Vagina (tissue), 2 donors: Measurements from ENCODE around the gene NCAM2. TPM values are rescaled to one million over a fixed set of nuclear protein-coding genes. Genes with fewer than 3 reads are reported as not detected.

Source experiments
- DNase-seq, 2 donors: peaks; one replicate each; pipeline ENCODE4 v3.0.0-alpha.2; 2017; ENCODE audit errors: extremely low spot score in 2 of 2
- H3K27ac ChIP-seq: fragments of 200-600 bp; sonication (generic); one replicate; pipeline ENCODE4 v1.5.1; 2019
- H3K27me3 ChIP-seq: fragments of 200-600 bp; sonication (generic); one replicate; pipeline ENCODE4 v1.5.1; 2019
- H3K36me3 ChIP-seq, 2 donors: fragments of 200-600 bp; sonication (generic); one replicate each; pipeline ENCODE4 v1.5.1; 2017 to 2019
- H3K4me1 ChIP-seq: fragments of 200-600 bp; sonication (generic); one replicate; pipeline ENCODE4 v1.5.1; 2019
- H3K4me3 ChIP-seq, 2 donors: fragments of 200-600 bp; sonication (generic); 1 replicate in 1 of 2; 2 replicates in 1 of 2; pipeline ENCODE4 v1.5.1; 2016 to 2019
- H3K9me3 ChIP-seq: fragments of 200-600 bp; sonication (generic); one replicate; pipeline ENCODE4 v1.5.1; 2019
- CTCF ChIP-seq, 3 experiments: fragments of 450-650 bp in 2 of 3; fragments of 200-600 bp in 1 of 3; sonication (generic) in 1 of 3; IDR thresholded peaks; one replicate each; pipeline ENCODE4 v1.5.1; 2017 to 2019; ENCODE audit warnings: antibody characterized with exemption in 3 of 3, mild to moderate bottlenecking in 2 of 3, moderate library complexity in 2 of 3
- POLR2A ChIP-seq, 2 donors: fragments of 450-650 bp; IDR thresholded peaks; one replicate each; pipeline ENCODE4 v1.6.1; 2017; ENCODE audit warnings: antibody characterized with exemption in 2 of 2, mild to moderate bottlenecking in 2 of 2, moderate library complexity in 2 of 2
- POLR2AphosphoS5 ChIP-seq, 2 donors: sonication (generic); formaldehyde crosslinking; IDR thresholded peaks; one replicate each; pipeline ENCODE4 v1.9.0; 2017; ENCODE audit warnings: antibody characterized with exemption in 2 of 2, mild to moderate bottlenecking in 2 of 2, low read depth in 1 of 2; ENCODE audit not compliant: insufficient read depth in 1 of 2
- intact Hi-C: fragments of 100-400 bp; cut with DNase I; formaldehyde crosslinking; loops from one replicate; pipeline ENCODE4 v1.15.1; 2023
- total RNA-seq: library from RNA; depleted of rRNA; stranded (reverse); fragments of >200 nt; gene quantifications from one replicate; pipeline ENCODE4 v1.2.3, GENCODE V29; 2016

The NCAM2 gene
- total RNA-seq, 1 donor from 2014 or later: 4.7 TPM

GRCh38 chr21:21096956-21097355, 98.7 kb downstream of the NCAM2 start:
- no peak for DNase-seq
- Histone ChIP-seq H3K4me1 (no peaks in the 10 kb centered on the region), H3K4me3 (no peak overlapping the region), H3K9me3 (no peaks in the 10 kb centered on the region), H3K36me3 (no peaks in the 10 kb centered on the region), H3K27me3 (no peaks in the 10 kb centered on the region), H3K27ac (no peak overlapping the region)
- intact Hi-C loops: no loop called here
- TF ChIP-seq POLR2AphosphoS5 (IDR thresholded peaks at IDR 0.05; ENCODE audit: insufficient read depth in 1 of 2, low read depth in 1 of 2): no peak
- no peak for TF ChIP-seq POLR2A (IDR thresholded peaks at IDR 0.05)
- TF ChIP-seq CTCF (IDR thresholded peaks at IDR 0.05): no peak

- Histone ChIP-seq H3K4me1 (no peaks in the 10 kb centered on the region), H3K4me3 (no peak overlapping the region), H3K36me3 (no peaks in the 10 kb centered on the region), H3K9me3 (no peaks in the 10 kb centered on the region), H3K27ac (no peak overlapping the region), H3K27me3 (no peaks in the 10 kb centered on the region)
- DNase-seq: no peak
- intact Hi-C loops: no loop called here
- no peak for TF ChIP-seq POLR2AphosphoS5 (IDR thresholded peaks at IDR 0.05; ENCODE audit: insufficient read depth in 1 of 2, low read depth in 1 of 2)
- TF ChIP-seq POLR2A (IDR thresholded peaks at IDR 0.05): no peak
- no peak for TF ChIP-seq CTCF (IDR thresholded peaks at IDR 0.05)
These were observed 99.3 kb downstream of the NCAM2 start for GRCh38 chr21:21097466-21097865.

GRCh38 chr21:21101911-21102310, 103.7 kb downstream of the NCAM2 start:
- Histone ChIP-seq H3K4me3 (no peak overlapping the region), H3K9me3 (no peaks in the 10 kb centered on the region), H3K27ac (no peak overlapping the region), H3K36me3 (no peaks in the 10 kb centered on the region), H3K27me3 (no peaks in the 10 kb centered on the region), H3K4me1 (no peaks in the 10 kb centered on the region)
- TF ChIP-seq POLR2AphosphoS5 (IDR thresholded peaks at IDR 0.05; ENCODE audit: insufficient read depth in 1 of 2, low read depth in 1 of 2) (no peak), POLR2A (IDR thresholded peaks at IDR 0.05) (no peak), CTCF (IDR thresholded peaks at IDR 0.05) (no peak)
- intact Hi-C loops: no loop called here
- no peak for DNase-seq

GRCh38 chr21:21102896-21103295, 104.7 kb downstream of the NCAM2 start:
- DNase-seq: no peak
- Histone ChIP-seq H3K36me3 (no peaks in the 10 kb centered on the region), H3K9me3 (no peaks in the 10 kb centered on the region), H3K27ac (no peak overlapping the region), H3K27me3 (no peaks in the 10 kb centered on the region), H3K4me1 (no peaks in the 10 kb centered on the region), H3K4me3 (no peak overlapping the region)
- intact Hi-C loops: no loop called here
- TF ChIP-seq CTCF (IDR thresholded peaks at IDR 0.05): no peak
- no peak for TF ChIP-seq POLR2AphosphoS5 (IDR thresholded peaks at IDR 0.05; ENCODE audit: insufficient read depth in 1 of 2, low read depth in 1 of 2)
- no peak for TF ChIP-seq POLR2A (IDR thresholded peaks at IDR 0.05)

- DNase-seq: no peak
- intact Hi-C loops: no loop called here
- TF ChIP-seq POLR2A (IDR thresholded peaks at IDR 0.05) (no peak), CTCF (IDR thresholded peaks at IDR 0.05) (no peak), POLR2AphosphoS5 (IDR thresholded peaks at IDR 0.05; ENCODE audit: insufficient read depth in 1 of 2, low read depth in 1 of 2) (no peak)
These were observed 105.5 kb downstream of the NCAM2 start for GRCh38 chr21:21103692-21104091.

More at GRCh38 chr21:21103692-21104091, 105.5 kb downstream of the NCAM2 start:
- Histone ChIP-seq H3K4me3 (no peak overlapping the region), H3K4me1 (no peaks in the 10 kb centered on the region), H3K27me3 (no peaks in the 10 kb centered on the region), H3K36me3 (no peaks in the 10 kb centered on the region), H3K9me3 (no peaks in the 10 kb centered on the region), H3K27ac (no peak overlapping the region)
